Activated naive CD8-positive, alpha-beta T cell treated with anti-CD3 and anti-CD28 coated beads, Interleukin-2, amount 10 ng/mL, durations not matched to agents 7 days and 5 days (primary cell): ENCODE data around the gene AGMO. TPM values are rescaled to one million over a fixed set of nuclear protein-coding genes. Genes with fewer than 3 reads are reported as not detected.

Experiments
- ATAC-seq: fragments of 150-1000 bp; cut with Tn5 transposase; one replicate; pipeline ENCODE4 v1.10.0; 2021; ENCODE audit warnings: low read depth, moderate library complexity
- POLR2A ChIA-PET: fragments of 350-600 bp; sonication (Branson Sonifier 250); formaldehyde crosslinking; loops from one replicate; lab custom pipeline; 2021; ENCODE audit warnings: antibody characterized with exemption; lab: Charles Lee
- DNase-seq: peaks from one replicate; pipeline ENCODE4 v3.0.0; 2021
- H3K27ac Mint-ChIP-seq: one replicate; pipeline ENCODE4 v1.8.0; 2022; ENCODE audit warnings: mild to moderate bottlenecking, mixed read lengths
- H3K27me3 Mint-ChIP-seq: one replicate; pipeline ENCODE4 v1.8.0; 2022; ENCODE audit warnings: mild to moderate bottlenecking, moderate library complexity, mixed read lengths
- H3K36me3 Mint-ChIP-seq: one replicate; pipeline ENCODE4 v1.8.0; 2021; ENCODE audit warnings: mild to moderate bottlenecking, mixed read lengths
- H3K4me1 Mint-ChIP-seq: one replicate; pipeline ENCODE4 v1.8.0; 2021; ENCODE audit warnings: mixed read lengths
- H3K4me3 Mint-ChIP-seq: one replicate; pipeline ENCODE4 v1.8.0; 2022; ENCODE audit warnings: mild to moderate bottlenecking, moderate library complexity, mixed read lengths
- H3K9me3 Mint-ChIP-seq: one replicate; pipeline ENCODE4 v1.8.0; 2021; ENCODE audit warnings: mixed read lengths
- total RNA-seq, 2 experiments: library from RNA; stranded (reverse); gene quantifications; one replicate each; pipeline ENCODE4 v1.2.3, GENCODE V29; 2021

Gene AGMO
- total RNA-seq, 2 experiments from 2014 or later, result not detected

DNA sequence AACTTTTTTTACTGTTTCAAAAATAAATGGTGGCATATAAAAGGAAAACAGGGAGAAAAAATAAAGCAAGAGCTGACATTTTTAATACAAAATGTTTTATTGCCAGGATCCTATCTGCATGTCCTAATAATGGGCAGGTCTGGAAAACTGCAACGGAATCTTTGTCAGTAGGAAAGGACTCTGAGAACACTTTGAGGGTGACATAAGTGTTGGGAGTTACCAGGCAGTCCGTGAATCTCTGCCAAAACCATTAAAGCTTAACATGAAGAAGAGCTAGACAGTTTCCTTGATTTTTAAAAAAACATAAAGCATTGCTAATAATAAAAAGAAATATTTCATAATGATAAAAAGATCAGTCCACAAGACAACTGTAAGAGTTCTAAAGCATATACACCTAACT, 80.7 kb downstream of the AGMO start:
- POLR2A ChIA-PET, result no interaction called here
- Mint-ChIP-seq H3K27me3 (no peaks in the 10 kb centered on the region), H3K4me1 (no peaks in the 10 kb centered on the region), H3K36me3 (no peaks in the 10 kb centered on the region), H3K27ac (no peak overlapping the region), H3K4me3 (no peak overlapping the region), H3K9me3 (peaks cover 6% of the 10 kb centered on the region)
- ATAC-seq (no peak), DNase-seq (no peak)

DNA sequence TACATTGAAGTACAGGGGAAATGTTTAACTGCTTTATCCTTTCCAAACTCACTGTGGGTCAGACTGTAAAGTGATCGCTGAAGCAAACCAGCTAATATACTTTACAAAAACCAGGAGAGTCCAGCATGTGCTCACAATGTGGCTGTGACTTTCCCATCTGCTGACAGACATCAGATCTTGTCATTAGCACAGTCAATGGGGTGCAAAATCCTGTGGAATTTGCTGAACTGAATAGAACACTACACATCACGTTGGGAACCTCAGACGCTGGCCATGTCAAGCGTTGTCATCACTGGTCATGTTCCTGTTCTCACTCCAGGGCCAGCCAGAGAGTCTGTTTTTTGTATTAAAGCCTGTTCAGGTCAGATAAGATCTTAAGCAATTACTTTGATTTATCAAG, 83.4 kb downstream of the AGMO start:
- DNase-seq, result no peak
- H3K27me3 Mint-ChIP-seq, result no peaks in the 10 kb centered on the region
- H3K4me3 Mint-ChIP-seq, result no peak overlapping the region
- no peak overlapping the region for H3K27ac Mint-ChIP-seq
- ATAC-seq, result no peak
- H3K36me3 Mint-ChIP-seq, result no peaks in the 10 kb centered on the region
- H3K4me1 Mint-ChIP-seq, result no peaks in the 10 kb centered on the region
- POLR2A ChIA-PET, result no interaction called here
- H3K9me3 Mint-ChIP-seq, result peaks cover 6% of the 10 kb centered on the region

GRCh38 chr7:15476531-15476918, 85.3 kb downstream of the AGMO start:
- no peak overlapping the region for H3K4me3 Mint-ChIP-seq
- DNase-seq (no peak), ATAC-seq (no peak)
- no peaks in the 10 kb centered on the region for H3K4me1 Mint-ChIP-seq
- H3K27ac Mint-ChIP-seq, result no peak overlapping the region
- POLR2A ChIA-PET, result no interaction called here
- H3K36me3 Mint-ChIP-seq, result no peaks in the 10 kb centered on the region
- no peaks in the 10 kb centered on the region for H3K27me3 Mint-ChIP-seq
- H3K9me3 Mint-ChIP-seq, result peaks cover 8% of the 10 kb centered on the region

DNA sequence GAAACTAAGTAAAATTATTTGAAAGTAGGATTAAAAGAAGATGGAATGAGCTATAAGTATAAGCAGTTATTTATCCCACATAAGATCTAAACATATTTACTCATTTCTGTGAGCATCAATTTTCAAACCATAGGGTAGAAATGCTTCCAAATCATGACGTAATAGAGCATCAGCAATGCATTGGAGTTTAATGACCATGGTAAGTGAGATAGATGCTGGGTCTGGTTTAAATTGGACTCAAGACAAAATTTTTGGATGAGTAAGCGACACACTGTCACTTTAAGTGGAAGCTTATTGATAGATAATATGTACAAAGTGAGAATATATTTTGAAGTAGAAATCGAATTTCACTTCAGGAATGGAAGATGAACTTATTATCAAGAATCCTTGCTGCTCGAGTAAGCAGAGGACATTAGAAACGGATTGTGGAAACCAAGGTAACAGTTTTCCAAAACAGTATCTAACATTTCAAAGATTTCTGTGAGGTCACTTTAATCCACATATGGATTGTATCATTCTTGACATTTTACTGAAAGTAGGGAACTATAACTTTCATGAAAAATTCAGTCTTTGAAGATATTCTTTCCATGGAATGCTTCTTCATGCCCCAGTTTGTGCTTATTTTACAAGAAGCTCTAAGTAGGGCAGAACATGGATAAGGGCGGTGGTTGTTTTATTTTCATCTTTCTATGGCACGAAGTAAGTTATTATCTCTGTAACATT, 85.8 kb downstream of the AGMO start:
- Mint-ChIP-seq H3K9me3 (peaks cover 8% of the 10 kb centered on the region), H3K36me3 (no peaks in the 10 kb centered on the region), H3K4me3 (no peak overlapping the region), H3K4me1 (no peaks in the 10 kb centered on the region), H3K27me3 (no peaks in the 10 kb centered on the region), H3K27ac (no peak overlapping the region)
- POLR2A ChIA-PET, result no interaction called here
- ATAC-seq (no peak), DNase-seq (no peak)

GRCh38 chr7:15471669-15471950, 90.2 kb downstream of the AGMO start:
- H3K4me3 Mint-ChIP-seq, result no peak overlapping the region
- ATAC-seq, result no peak
- H3K4me1 Mint-ChIP-seq, result no peaks in the 10 kb centered on the region
- no peak overlapping the region for H3K27ac Mint-ChIP-seq
- no peaks in the 10 kb centered on the region for H3K27me3 Mint-ChIP-seq
- no peaks in the 10 kb centered on the region for H3K36me3 Mint-ChIP-seq
- DNase-seq, result no peak
- POLR2A ChIA-PET, result no interaction called here
- peaks cover 8% of the 10 kb centered on the region for H3K9me3 Mint-ChIP-seq

DNA sequence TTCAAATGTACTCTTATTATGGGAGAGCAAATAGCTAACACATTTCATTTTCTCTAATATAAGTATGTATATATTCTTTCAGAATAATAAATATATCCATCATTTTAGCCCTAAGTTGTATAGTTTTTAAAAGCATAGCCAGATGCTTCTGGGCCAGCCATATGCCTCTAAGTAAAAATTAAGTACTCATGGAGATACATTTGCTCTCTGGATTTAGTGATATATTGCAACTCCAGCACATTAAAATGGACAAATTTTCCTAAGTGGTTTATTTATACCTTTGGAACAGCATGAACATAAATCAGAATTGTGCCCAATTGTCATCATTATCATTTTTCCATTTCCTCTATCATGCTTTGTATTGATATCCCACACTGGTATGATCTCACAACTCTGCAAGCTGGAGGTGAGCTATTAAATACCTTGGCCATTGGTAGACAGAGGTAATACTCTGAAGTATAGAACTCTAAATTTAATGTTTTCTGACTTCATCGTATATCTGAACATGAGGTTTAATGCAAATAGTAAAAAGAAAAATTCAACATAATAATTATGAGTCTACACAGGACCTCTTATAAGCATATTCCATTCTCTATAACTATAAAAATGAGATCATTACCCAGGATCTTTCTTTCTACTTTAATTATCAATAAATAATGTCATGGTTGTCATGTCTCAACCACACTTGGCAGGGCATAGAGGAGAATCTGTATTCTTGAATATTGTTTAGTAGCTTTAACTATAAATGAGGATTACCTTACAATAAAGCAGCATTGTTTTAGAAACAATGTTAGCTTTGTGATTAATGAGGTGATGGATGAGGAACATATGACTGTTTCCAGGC, 90.8 kb downstream of the AGMO start:
- H3K9me3 Mint-ChIP-seq, result peaks cover 5% of the 10 kb centered on the region
- no peak overlapping the region for H3K4me3 Mint-ChIP-seq
- H3K27me3 Mint-ChIP-seq, result no peaks in the 10 kb centered on the region
- no peaks in the 10 kb centered on the region for H3K36me3 Mint-ChIP-seq
- DNase-seq (no peak), ATAC-seq (no peak)
- H3K27ac Mint-ChIP-seq, result no peak overlapping the region
- POLR2A ChIA-PET, result no interaction called here
- no peaks in the 10 kb centered on the region for H3K4me1 Mint-ChIP-seq

DNA sequence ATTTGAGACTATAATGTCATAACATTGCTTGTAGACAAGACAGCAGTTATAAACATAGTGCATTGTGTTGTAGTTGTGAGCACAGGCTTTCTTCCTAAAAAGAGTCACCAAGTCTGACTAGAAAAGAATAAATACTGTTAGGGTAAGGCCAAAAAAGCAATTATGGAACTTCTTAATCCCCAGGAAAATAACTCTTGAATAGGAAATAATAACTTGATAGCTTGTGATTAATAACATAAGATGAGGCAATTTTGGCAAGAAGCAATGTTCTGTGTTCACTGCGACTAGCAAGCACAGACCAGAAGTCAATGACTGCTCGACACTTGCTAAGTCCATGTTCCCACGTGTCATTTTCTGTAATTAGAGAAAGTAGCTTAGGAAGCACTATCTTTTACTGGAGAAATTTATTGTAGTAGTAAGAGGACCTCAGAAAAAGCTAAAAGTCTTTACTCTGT, 97.1 kb downstream of the AGMO start:
- POLR2A ChIA-PET, result no interaction called here
- H3K4me3 Mint-ChIP-seq, result no peak overlapping the region
- H3K9me3 Mint-ChIP-seq, result no peaks in the 10 kb centered on the region
- H3K27ac Mint-ChIP-seq, result no peak overlapping the region
- H3K4me1 Mint-ChIP-seq, result no peaks in the 10 kb centered on the region
- no peaks in the 10 kb centered on the region for H3K36me3 Mint-ChIP-seq
- ATAC-seq (no peak), DNase-seq (no peak)
- no peaks in the 10 kb centered on the region for H3K27me3 Mint-ChIP-seq

DNA sequence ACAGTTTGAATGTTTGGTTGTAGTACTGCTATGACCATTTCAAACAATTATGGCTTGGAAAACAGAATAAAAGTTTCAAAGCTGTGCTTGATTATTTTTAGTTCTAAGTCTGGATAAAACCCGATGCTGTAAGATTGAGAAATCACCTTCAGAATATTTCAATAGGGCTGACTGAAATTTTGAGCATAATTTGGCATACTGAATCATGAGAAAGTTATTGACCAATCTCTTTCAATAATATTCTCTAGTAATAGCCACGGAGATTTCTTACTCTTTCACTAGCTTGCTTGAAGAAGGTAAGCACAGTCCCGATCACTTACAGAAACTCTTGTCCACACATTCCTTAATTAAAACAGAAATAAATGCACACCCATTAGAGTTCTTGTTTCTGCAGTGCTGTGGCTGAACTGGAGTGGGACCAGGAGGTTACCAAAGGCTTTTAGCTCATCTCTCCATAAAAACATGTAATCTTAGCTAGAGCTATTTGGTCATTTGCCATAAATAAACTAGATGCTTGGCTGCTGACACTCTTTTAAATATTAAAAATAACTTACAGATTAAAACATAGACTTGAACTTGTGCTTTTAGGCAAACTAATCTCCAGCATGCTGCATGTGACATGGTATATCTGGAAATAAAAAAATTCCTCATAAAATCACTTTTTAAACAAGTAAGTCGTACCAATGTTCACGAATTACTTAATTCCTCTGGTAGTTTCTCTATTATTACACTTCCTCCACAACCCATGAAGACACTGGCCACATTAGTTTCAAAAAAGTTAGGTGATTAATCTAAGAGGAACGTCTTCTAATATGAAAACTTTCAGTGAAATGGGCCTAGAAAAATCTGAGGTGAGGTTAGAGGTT, 97.8 kb downstream of the AGMO start:
- no peaks in the 10 kb centered on the region for H3K9me3 Mint-ChIP-seq
- H3K27me3 Mint-ChIP-seq, result no peaks in the 10 kb centered on the region
- POLR2A ChIA-PET, result no interaction called here
- no peaks in the 10 kb centered on the region for H3K4me1 Mint-ChIP-seq
- no peaks in the 10 kb centered on the region for H3K36me3 Mint-ChIP-seq
- DNase-seq (no peak), ATAC-seq (no peak)
- H3K27ac Mint-ChIP-seq, result no peak overlapping the region
- H3K4me3 Mint-ChIP-seq, result no peak overlapping the region

GRCh38 chr7:15462721-15463389, 99.0 kb downstream of the AGMO start:
- no peak overlapping the region for H3K4me3 Mint-ChIP-seq
- no peak overlapping the region for H3K27ac Mint-ChIP-seq
- no peaks in the 10 kb centered on the region for H3K9me3 Mint-ChIP-seq
- H3K27me3 Mint-ChIP-seq, result no peaks in the 10 kb centered on the region
- POLR2A ChIA-PET, result no interaction called here
- DNase-seq, result no peak
- H3K4me1 Mint-ChIP-seq, result no peaks in the 10 kb centered on the region
- no peak for ATAC-seq
- no peaks in the 10 kb centered on the region for H3K36me3 Mint-ChIP-seq

DNA sequence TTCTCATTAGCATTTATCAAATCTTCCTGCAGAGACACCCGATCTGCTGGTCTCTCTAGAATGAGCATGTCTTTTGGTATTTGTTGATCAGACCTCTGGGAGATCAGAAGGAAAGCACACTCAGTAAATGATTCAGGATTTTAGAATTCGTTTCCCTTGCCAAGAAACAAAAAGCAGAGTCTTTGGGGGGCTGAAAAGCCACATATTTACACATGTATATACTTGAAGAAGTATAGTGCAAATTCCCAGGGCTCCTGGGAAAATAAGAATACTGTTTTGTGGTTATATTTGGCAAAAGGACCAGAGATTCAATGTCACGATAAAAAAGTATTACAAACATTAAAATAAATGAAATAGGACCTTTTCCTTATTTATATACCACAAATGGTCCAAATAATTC, 100.2 kb downstream of the AGMO start:
- POLR2A ChIA-PET, result no interaction called here
- ATAC-seq, result no peak
- DNase-seq, result no peak
- H3K27me3 Mint-ChIP-seq, result no peaks in the 10 kb centered on the region
- no peaks in the 10 kb centered on the region for H3K9me3 Mint-ChIP-seq
- no peaks in the 10 kb centered on the region for H3K36me3 Mint-ChIP-seq
- no peak overlapping the region for H3K4me3 Mint-ChIP-seq
- no peaks in the 10 kb centered on the region for H3K4me1 Mint-ChIP-seq
- H3K27ac Mint-ChIP-seq, result no peak overlapping the region

GRCh38 chr7:15459018-15459615, 102.7 kb downstream of the AGMO start:
- no peak for DNase-seq
- Mint-ChIP-seq H3K9me3 (no peaks in the 10 kb centered on the region), H3K36me3 (no peaks in the 10 kb centered on the region), H3K27me3 (no peaks in the 10 kb centered on the region), H3K4me3 (no peak overlapping the region), H3K27ac (no peak overlapping the region), H3K4me1 (no peaks in the 10 kb centered on the region)
- POLR2A ChIA-PET, result no interaction called here
- ATAC-seq, result no peak

DNA sequence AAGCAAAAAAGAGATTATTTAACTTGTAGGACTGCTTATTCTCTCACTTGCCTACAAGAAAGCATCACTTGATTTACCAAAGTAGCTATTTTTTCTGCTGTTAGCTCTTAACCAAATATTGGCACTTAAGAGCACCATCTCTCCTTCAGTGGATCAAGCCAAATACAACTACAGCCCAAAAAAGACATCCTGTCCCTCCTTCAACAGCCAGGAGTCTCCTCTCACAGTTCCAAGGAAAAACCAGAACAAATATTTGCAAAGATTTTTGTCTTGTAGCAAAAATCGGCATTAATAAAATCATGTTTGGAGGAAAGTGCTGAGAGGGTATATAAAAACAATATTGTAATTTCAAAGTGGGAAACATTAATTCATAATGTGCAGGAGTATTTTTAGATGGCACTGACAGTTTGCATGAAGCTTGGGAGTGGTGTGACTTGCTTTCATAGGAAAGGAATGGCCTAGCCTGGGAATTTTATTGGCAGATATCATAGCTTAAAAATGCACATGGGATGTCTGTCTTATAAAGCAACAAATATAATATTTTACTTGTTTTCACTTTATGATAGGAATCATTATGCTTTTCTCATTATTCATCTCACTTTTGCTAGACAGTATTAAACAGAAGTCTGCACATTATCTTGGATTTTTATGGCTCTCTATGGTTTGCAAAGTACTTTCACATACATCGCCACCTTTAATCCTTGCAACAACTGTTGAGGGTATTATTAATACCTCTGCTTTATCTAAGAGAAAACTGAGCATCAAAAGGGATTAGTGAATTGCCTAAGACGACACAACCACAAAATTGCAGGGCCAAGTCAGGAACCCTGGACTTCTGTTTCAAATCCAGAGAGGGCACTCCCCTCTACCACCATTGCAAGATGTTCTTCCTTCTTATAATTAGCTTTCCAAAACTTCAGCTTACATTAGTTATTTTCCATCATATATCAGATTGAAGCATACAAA, 103.5 kb downstream of the AGMO start:
- Mint-ChIP-seq H3K27ac (no peak overlapping the region), H3K36me3 (no peaks in the 10 kb centered on the region), H3K9me3 (no peaks in the 10 kb centered on the region), H3K27me3 (no peaks in the 10 kb centered on the region), H3K4me3 (no peak overlapping the region), H3K4me1 (no peaks in the 10 kb centered on the region)
- POLR2A ChIA-PET, result no interaction called here
- DNase-seq (no peak), ATAC-seq (no peak)
